HCEC 1CT (cell line): Measurements from ENCODE around the gene ENG.
A peak's percentile ranks its signal among the peaks of the same experiment; 100 is the strongest.
"Not testable (repeated sequence)": the region's sequence is repeated elsewhere in the genome, so short reads cannot be mapped to it uniquely, and the experiment has no call there.

Experiments
- DNase-seq: peaks from one replicate; pipeline ENCODE4 v3.0.0-alpha.2; 2017

Gene ENG

GRCh38 chr9:127841087-127841835 lies 13.2 kb downstream of the ENG start:
- DNase-seq, result no peak

- DNase-seq, result peak; percentile 96
Measured at GRCh38 chr9:127838375-127839078, 15.9 kb downstream of the ENG start.

GRCh38 chr9:127837346-127837745 lies 17.1 kb downstream of the ENG start:
- no peak for DNase-seq

- not testable (repeated sequence) for DNase-seq
Measured at GRCh38 chr9:127836561-127836960, 17.9 kb downstream of the ENG start.

- peak; percentile 74 for DNase-seq
Measured at GRCh38 chr9:127835991-127836516, 18.4 kb downstream of the ENG start.

- peak; percentile 35 for DNase-seq
Measured at GRCh38 chr9:127833555-127833954, 20.9 kb downstream of the ENG start.

- no peak for DNase-seq
Measured at GRCh38 chr9:127832248-127832647, 22.2 kb downstream of the ENG start.

GRCh38 chr9:127829205-127829906 lies 25.1 kb downstream of the ENG start:
- no peak for DNase-seq

GRCh38 chr9:127828262-127829031 lies 26.0 kb downstream of the ENG start:
- peak; percentile 74 for DNase-seq

- DNase-seq, result no peak
Measured at GRCh38 chr9:127826253-127826913, 28.1 kb downstream of the ENG start.

- DNase-seq, result no peak
Measured at GRCh38 chr9:127825319-127826051, 29.0 kb downstream of the ENG start.

GRCh38 chr9:127822108-127822507 lies 32.4 kb downstream of the ENG start:
- no peak for DNase-seq

GRCh38 chr9:127818574-127818973 lies 35.9 kb downstream of the ENG start:
- no peak for DNase-seq

- DNase-seq, result no peak
Measured at GRCh38 chr9:127817881-127818434, 36.5 kb downstream of the ENG start.

- no peak for DNase-seq
Measured at GRCh38 chr9:127816728-127817127, 37.7 kb downstream of the ENG start.

- no peak for DNase-seq
Measured at GRCh38 chr9:127816362-127816725, 38.1 kb downstream of the ENG start.

GRCh38 chr9:127815512-127816361 lies 38.7 kb downstream of the ENG start:
- DNase-seq, result no peak

- no peak for DNase-seq
Measured at GRCh38 chr9:127814619-127815511, 39.6 kb downstream of the ENG start.

GRCh38 chr9:127813686-127814226 lies 40.7 kb downstream of the ENG start:
- DNase-seq, result no peak
